Stimulated activated CD8-positive, alpha-beta memory T cell treated with anti-CD3 and anti-CD28 coated beads, Interleukin-7, amount 100 ng/mL, for 24 hours (primary cell): ENCODE data around the gene SMC6.

Experiments
- DNase-seq: peaks from one replicate; pipeline ENCODE4 v3.0.0-alpha.2; 2020; ENCODE audit warnings: low read depth

Gene SMC6, protein sequence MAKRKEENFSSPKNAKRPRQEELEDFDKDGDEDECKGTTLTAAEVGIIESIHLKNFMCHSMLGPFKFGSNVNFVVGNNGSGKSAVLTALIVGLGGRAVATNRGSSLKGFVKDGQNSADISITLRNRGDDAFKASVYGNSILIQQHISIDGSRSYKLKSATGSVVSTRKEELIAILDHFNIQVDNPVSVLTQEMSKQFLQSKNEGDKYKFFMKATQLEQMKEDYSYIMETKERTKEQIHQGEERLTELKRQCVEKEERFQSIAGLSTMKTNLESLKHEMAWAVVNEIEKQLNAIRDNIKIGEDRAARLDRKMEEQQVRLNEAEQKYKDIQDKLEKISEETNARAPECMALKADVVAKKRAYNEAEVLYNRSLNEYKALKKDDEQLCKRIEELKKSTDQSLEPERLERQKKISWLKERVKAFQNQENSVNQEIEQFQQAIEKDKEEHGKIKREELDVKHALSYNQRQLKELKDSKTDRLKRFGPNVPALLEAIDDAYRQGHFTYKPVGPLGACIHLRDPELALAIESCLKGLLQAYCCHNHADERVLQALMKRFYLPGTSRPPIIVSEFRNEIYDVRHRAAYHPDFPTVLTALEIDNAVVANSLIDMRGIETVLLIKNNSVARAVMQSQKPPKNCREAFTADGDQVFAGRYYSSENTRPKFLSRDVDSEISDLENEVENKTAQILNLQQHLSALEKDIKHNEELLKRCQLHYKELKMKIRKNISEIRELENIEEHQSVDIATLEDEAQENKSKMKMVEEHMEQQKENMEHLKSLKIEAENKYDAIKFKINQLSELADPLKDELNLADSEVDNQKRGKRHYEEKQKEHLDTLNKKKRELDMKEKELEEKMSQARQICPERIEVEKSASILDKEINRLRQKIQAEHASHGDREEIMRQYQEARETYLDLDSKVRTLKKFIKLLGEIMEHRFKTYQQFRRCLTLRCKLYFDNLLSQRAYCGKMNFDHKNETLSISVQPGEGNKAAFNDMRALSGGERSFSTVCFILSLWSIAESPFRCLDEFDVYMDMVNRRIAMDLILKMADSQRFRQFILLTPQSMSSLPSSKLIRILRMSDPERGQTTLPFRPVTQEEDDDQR

DNA sequence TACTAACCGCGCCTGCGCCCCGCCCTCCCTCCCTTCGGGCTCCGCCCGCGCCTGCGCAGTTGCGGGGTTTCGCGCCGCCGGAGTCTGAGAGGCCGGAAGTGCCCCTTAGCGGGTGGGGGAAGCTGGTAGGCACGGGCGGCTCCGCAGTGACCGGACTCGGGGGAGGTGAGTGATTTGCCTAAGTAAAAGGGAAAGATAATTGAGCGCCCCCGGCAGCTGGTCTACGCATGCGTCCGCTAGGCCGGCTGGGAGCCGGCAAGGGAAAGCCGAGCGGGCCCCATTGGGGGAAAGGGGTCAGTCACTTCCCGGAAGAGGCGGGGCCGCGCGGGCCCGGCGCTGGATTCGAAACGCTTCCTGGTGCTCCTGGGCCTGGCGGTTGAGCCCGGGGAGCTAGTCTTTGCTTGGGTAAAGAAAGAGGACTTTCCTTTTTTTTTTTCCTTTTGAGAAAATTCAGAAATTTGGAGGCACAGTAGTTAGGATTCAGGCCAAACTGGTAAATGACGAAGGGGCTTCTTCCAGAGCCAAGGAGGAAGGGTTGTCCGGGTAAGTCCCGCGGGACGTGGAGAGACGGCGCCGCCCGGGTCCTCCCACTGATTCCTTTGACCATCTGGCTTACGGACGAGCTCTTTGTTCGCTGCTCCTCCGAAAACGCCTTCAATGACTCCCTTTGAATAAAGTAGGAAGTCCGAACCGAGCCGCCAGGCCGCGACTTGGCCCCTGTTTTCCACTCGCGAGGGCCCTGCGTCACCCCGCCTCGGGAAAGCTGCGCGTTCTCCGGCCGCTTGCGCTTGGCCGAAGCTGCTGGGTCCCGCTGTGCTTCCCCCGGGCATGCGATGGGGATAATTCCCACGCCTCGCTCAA, at the start of gene SMC6, which contains the start of gene GEN1:
Gene SMC6, minus strand, starts transcription at position 8 of the 861 bp plus-strand sequence. CDS start 7,864 bp downstream, outside the sequence.
Gene GEN1, plus strand, starts transcription at position 336 of the 861 bp plus-strand sequence. CDS start 5,806 bp downstream, outside the sequence.
- DNase-seq = peak; percentile 87

DNA sequence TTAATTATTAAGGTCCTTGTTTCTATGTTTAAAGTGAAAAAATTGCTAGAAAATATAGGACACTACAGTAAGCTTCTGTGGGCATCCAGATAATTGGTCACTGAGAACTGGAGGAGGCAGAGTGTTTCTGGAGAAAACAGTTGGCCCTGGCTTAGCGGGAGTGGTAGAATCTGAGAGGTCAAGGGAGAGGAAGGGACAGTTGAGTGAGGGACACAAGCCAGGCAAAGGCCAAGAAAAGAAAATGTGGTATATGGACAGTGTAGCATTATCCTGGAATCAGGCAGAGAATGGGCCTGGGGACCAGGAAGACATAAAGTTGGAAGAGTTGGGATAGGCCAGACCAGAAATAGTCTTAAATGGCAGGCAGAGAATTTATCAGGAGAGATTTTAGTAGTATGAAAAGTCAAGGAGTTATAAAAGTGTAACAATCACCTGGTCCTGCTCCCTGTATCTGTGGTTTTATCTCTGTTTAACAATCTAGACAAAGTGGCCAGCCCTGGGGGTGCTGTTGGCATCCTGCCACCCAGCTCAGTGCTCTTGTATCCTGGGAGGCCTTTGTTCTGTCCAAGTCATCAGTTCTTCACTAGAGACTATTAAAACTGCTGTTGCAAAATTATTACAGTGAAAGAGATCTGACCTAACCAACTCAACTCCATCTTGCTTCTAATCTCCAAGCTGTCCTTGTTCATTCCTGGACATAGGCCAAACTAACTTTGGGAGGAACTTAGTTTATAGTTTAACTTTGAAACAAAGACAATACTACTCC, 47.3 kb upstream of the SMC6 start:
- DNase-seq = no peak

DNA sequence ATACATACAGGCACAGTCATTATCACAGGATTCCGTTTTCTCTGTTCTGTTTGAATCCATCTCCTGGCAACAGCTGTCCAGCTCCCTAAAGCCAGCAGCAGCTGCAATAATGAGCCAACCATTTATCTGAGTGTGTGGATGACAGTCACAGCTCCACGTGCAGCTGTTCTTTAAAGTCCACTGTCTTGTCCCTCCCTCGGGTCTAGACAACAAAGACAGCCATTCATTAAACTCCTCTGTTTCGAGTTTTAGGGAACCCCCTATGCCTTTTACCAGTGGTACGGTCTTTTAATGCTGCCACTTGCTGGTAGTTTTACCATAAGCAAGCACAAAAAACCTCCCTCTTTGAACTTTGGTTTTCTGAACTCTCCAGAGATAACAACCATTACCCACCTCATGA, 46.6 kb upstream of the SMC6 start:
- no peak for DNase-seq

DNA sequence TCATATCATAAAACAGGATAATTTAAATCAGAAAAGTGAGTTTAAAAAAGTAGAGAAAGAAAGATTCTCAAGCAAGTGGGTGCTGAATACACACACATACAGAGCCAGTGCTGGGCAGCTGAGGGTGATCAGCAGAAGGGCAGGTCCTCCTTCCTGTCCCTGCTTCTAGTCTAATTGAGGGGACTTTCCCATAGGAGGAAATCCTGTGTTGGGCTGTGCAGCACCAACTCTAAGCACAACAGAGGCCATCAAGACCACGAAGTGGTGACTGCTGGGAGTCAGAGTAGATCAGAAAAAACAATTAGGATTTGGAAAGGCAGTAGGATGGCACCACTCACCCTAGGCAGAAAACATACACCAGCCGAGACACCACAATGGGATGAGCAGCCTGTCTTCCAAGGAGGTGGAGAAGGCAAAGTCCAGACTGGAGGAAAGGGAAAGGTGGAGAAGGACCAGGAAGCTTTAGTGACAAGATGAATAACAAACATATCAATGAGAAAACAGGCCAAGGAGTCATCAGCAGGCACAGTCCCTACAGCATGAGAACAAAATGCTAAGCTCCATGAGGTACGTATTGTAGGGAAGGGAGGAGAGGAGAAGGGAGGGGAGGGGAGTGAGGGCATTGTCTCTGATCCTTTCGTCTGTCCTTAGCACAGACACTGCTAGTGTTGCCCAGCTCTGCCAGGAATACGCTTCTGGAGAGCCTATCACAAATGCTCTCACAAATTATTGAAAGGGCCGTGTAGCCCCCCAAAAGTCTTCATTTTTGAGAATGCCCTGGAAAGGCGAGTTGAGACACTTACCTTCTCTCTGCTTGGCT, 45.9 kb upstream of the SMC6 start:
- DNase-seq = no peak

DNA sequence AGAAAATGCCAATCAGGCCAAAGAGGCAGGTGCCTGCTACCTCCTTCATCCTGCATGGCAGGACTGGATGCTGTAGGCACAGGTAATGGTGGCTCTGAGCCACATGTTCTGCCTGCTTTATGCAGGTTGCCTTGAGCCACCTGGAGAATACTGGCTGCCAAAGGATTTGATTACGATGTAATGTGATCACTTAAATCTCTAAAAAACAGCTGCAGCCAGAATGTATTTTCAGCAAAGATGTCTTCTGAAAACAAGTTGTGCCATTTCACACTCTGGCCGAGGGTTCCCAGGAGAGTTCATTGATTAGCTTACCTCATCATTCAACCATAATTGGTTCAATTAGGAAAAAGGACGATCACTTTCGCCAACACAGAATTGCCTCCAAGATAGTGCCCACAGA, 44.7 kb upstream of the SMC6 start:
- DNase-seq = no peak

DNA sequence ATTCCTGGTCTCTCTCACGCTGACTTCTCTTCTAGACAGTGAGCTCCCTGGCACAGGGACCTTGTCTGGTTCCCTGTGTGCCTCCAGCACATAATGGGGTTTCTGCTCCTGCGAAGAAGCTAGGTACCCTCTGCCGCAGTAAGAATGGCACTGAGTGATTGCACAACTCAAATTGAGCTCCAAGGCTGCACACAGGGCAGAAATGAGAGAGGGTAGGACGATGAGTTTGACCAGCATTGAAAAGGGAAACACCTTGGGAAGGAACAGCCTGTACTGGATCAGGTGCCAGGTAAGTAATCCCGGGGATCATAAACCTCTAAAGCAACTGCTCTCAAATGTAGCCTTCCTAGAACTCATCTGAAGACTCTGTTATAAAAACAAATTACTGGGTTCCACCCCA, 41.7 kb upstream of the SMC6 start:
- no peak for DNase-seq

DNA sequence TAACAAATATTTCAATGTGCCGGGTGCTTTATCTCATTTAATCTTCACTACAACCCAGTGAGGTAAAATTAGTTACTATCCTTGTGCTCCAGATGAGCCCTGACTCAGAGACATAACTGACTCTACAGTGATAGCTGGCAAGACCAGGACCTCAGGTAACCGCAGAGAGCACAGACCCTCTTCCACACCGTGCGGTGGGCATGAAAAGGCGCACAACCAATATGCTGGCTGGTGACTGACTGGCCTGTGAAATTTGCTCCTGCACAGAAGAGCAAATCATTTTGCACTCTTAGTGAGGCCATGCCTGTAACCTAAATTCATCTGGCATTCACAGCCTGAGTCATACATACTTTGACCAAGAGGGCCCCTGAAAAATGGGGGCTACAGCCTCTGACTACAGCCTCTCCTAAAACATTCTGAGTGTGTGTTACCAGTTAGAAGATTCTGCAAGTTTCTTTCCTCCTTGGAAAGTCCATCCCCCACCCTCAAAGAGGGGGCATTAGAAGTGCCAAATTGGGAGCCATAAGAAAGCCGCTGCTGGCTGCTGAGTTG, 40.3 kb upstream of the SMC6 start:
- no peak for DNase-seq

DNA sequence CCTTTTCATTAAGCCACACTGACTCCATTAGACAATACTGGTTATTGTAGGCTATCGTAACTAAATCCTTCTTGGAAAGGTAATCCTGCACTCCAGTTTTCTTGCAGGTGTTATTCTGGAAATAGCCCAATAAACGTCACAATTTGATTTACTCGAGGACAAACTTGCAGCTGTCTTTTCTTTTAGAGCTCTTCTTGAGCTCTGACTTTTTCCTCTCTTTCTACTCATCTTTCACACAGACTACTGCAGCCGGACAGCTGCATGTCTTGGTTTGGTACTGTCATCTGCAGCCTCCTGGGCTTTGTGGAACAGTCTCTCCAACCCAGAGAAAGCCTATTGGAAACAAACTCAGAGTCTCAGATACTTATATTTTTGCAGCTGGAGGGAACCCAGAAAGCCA, 39.7 kb upstream of the SMC6 start:
- no peak for DNase-seq

DNA sequence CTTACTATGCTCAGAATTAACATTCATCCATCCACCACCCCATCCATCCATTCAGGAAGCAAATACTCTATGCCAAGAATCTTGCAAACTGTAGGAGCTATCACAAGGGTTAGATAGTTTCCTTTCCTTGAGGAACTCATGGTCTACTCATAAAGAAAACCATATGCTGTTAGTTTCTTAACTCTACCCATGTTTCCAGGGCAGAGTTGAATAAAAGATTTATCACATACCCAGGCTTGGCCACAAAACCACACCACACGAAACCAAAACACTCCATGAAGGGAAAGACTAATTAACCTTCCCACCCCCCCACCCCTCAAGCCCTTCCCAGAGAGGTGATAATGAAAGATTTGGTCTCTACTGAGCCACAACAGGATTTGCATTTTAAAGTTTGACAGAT, 38.9 kb upstream of the SMC6 start:
- DNase-seq = no peak

DNA sequence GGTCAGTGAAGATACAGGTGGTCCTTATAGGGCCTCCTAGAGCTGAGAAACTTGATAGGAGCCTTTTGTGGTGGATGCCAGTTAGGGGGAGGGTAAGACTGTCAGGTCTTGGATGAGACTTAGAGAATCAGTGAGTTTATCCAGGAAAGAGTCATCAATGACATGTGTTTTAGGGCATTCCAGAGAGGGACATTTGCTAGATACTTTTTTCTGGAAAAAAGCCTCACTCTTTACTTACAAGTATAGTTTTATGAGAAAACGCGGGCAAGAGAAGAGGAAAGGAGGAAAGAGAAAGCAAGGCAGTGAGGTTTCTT, 38.2 kb upstream of the SMC6 start:
- no peak for DNase-seq

DNA sequence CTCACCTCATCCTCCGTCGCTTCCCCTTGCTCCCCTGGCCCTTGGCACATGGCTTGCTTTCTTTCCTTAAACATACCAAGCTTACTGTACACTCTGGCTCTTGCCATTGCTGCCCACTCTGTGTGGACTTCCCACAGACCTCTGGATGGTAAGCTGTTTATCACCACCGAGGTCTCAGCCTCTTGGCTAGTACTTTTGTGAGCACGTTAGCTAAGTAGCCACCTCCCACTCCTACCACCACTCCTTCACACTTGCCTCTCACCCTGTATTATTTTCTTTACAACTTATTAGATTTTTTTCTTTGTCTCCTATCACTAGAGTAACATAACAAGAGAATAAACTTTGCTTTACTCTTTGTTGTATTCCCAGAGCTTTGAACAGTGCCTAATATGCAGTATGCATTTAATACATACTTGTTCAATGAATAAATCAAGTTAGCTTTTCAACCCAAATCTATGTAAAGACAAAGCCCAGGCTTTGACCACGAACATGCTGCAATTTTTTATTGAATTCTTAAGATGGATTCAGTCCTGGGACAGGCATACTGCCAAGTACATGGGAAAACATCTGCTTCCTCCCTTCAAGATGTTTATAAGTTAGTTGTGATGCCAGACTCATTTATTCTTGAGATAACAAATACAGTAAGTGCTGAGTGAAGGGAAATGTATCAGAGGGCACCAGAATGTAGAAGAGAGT, 37.7 kb upstream of the SMC6 start:
- DNase-seq = no peak

DNA sequence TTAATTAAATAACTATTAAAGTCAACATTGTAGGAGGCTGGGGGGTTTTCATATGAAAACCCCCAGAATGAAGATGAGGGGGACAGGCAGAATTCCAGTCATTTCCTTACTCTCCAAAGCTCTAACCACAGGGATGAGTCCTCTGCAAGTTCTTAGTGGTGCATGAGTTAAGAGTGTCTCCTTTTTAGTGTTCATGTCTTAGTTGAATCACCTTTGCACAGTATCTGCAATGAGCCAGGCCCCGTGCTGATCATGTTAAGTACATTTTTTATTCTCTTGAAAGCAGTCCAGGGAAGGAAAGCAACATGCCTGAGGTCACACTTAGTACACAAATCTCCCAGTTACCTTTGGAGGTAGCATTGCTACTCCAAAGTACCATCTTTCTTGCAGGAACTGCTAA, 36.9 kb upstream of the SMC6 start:
- DNase-seq = no peak

DNA sequence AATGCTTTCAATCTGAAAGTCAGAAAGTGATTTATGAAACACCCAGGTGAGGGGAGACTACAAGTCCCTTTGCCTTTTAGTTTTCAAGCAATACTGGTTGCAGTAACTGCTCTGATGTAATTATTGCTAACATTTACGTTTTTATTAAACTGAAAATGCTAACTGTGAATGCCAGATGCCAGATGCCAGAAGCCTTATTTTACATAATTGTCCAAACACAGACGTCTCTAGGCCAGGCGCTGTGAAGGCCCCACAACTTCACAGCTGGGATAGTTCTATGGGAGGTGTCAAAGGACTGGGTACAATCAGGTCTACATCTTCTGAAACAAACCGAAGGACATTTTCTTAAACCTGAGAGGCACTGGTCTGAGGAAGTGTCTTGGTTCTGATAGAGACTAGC, 35.2 kb upstream of the SMC6 start:
- DNase-seq = no peak

DNA sequence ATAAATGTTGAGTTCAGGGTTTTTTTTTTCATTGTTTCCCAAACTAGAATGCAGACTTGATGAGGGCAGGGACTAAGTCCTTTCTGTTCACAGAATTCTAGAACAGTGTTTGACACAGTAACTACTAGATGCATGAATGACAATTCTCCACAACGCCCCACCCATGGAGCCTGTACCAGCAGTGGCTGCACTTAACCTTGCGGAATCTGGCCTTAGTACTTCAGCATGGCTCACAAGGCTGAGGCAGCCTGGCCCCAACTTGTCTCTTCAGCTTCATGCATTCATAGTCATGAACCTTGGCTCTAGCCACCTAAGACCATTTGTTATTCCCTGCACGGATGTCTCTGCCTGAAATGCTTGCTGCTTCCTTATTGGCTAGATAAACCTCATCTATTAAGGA, 33.1 kb upstream of the SMC6 start:
- DNase-seq = no peak

DNA sequence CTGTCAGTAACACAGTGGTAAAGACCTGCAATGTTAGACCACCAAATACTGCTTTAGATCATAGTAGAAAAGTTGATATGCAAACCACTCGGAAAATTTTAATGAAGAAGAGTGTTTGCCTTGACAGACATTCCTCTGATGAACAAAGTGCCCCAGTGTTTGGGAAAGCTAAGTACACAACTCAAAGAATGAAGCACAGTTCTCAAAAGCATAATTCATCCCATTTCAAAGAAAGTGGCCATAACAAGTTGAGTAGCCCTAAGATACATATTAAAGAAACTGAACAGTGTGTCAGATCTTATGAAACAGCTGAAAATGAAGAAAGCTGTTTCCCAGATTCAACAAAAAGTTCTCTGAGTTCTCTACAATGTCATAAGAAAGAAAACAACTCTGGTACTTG, 27.9 kb upstream of the SMC6 start:
- no peak for DNase-seq

DNA sequence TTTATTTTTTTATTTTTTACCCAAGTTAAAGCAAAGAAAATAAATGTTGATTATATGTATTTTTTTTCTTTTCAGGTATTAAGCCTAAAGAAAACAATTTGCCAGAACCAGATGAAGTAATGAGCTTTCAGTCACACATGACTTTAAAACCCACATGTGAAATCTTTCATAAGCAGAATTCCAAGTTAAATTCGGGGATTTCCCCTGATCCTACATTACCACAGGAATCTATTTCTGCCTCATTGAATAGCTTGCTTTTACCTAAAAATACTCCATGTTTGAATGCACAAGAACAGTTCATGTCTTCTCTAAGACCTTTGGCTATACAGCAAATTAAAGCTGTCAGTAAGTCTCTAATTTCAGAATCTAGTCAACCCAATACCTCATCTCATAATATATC, 26.9 kb upstream of the SMC6 start:
- DNase-seq = no peak

DNA sequence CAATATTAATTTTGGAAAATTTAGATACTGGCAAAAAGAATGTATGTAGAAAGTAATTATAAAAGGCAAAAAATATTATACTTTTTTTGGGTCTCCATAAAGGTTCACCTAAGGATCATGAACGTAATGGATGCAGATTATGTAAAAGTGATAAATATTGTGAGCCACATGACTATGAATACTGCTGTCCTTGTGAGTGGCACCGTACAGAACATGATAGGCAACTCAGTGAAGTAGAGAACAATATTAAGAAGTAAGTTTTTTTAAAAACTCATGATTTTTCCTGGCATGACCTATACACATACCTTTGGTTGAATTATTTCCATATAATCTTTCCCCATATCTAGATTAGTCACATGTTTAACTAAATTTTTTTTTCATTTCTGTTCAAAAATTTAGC, 18.9 kb upstream of the SMC6 start:
- DNase-seq = no peak

DNA sequence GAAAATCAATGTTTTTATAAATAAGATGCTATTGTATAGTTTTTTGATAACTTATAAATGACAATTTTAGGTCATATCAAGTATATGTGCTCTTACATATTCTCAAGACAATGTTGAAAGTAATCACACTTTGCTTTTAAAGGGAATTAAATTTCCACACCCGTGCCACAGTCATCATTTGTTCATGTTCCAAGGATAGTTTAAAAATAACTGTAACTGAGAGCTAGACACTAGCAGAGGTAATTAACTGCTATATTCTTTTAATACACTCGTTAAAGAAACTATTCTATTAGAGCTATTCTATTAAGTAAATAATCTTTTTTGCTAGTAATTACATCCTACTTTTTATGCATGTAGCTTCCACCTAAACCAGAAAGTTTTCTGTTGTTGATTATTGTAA, 18.3 kb upstream of the SMC6 start:
- DNase-seq = no peak

DNA sequence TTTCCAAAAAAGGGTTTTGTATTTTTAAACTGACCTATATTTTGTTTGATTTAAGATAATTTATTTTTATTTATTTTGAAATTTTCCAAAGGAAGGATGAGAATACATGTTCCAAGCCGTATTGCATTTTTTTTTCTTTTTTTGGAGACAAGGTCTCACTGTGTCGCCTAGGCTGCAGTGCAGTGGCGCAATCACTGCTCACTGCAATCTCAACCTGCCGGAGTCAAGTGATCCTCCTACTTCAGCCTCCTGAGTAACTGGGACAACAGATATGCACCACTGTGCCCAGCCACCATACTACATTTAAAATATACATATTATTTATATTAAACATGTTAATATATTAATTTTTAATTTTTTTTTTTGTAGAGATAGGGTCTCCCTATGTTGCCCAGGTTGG, 15.3 kb upstream of the SMC6 start:
- no peak for DNase-seq
